Central memory CD8-positive, alpha-beta T cell (primary cell): ENCODE results near the gene GALNT9.
"Not testable (repeated sequence)": the region's sequence is repeated elsewhere in the genome, so short reads cannot be mapped to it uniquely, and the experiment has no call there.

ENCODE experiments used
- ATAC-seq: fragments of 150-1000 bp; cut with Tn5 transposase; replicated peaks from 2 replicates; pipeline ENCODE4 v1.10.0; 2022; ENCODE audit warnings: mild to moderate bottlenecking, moderate FRiP score, moderate number of reproducible peaks; ENCODE audit not compliant: poor library complexity, severe bottlenecking; ENCODE audit errors: extremely low read depth
- DNase-seq, 2 donors: peaks; one replicate each; pipeline ENCODE4 v3.0.0; 2021; ENCODE audit warnings: low spot score in 2 of 2
- H3K27ac Mint-ChIP-seq: one replicate; pipeline ENCODE4 v1.8.0; 2022; ENCODE audit warnings: low read depth, mild to moderate bottlenecking, moderate library complexity, mixed read lengths
- H3K27me3 Mint-ChIP-seq: one replicate; pipeline ENCODE4 v1.8.0; 2022; ENCODE audit warnings: mixed read lengths
- H3K36me3 Mint-ChIP-seq: one replicate; pipeline ENCODE4 v1.8.0; 2022; ENCODE audit warnings: mild to moderate bottlenecking, moderate library complexity, mixed read lengths; ENCODE audit not compliant: insufficient read depth
- H3K4me1 Mint-ChIP-seq: one replicate; pipeline ENCODE4 v1.8.0; 2022; ENCODE audit warnings: mixed read lengths
- H3K4me3 Mint-ChIP-seq: one replicate; pipeline ENCODE4 v1.8.0; 2022; ENCODE audit warnings: mild to moderate bottlenecking, moderate library complexity, mixed read lengths
- H3K9me3 Mint-ChIP-seq: one replicate; pipeline ENCODE4 v1.8.0; 2022; ENCODE audit warnings: mixed read lengths

GALNT9 gene

GRCh38 chr12:132151766-132152410, 177.5 kb downstream of the GALNT9 start:
- Mint-ChIP-seq H3K27ac (no peak overlapping the region), H3K9me3 (no peaks in the 10 kb centered on the region)

GRCh38 chr12:132151145-132151765, 178.1 kb downstream of the GALNT9 start:
- no peak for ATAC-seq
- Mint-ChIP-seq H3K36me3 (peaks cover 9% of the 10 kb centered on the region), H3K4me1 (peaks cover 2% of the 10 kb centered on the region), H3K27ac (no peak overlapping the region), H3K4me3 (no peak overlapping the region), H3K9me3 (no peaks in the 10 kb centered on the region), H3K27me3 (no peaks in the 10 kb centered on the region)
- DNase-seq = no peak

More at GRCh38 chr12:132151766-132152410, 177.5 kb downstream of the GALNT9 start:
- Mint-ChIP-seq H3K4me3 (no peak overlapping the region), H3K4me1 (no peaks in the 10 kb centered on the region), H3K27me3 (no peaks in the 10 kb centered on the region), H3K36me3 (peaks cover 9% of the 10 kb centered on the region)
- ATAC-seq (no peak), DNase-seq (no peak)

GRCh38 chr12:132150780-132151144, 178.6 kb downstream of the GALNT9 start:
- DNase-seq (no peak), ATAC-seq (no peak)
- Mint-ChIP-seq H3K4me3 (no peak overlapping the region), H3K27ac (no peak overlapping the region), H3K9me3 (no peaks in the 10 kb centered on the region), H3K27me3 (no peaks in the 10 kb centered on the region), H3K36me3 (peaks cover 12% of the 10 kb centered on the region), H3K4me1 (peaks cover 7% of the 10 kb centered on the region)

- not testable (repeated sequence) for ATAC-seq, DNase-seq
- H3K4me1 Mint-ChIP-seq = peaks cover 18% of the 10 kb centered on the region
These were observed 179.9 kb downstream of the GALNT9 start for GRCh38 chr12:132149526-132149925.

GRCh38 chr12:132148368-132149045, 180.9 kb downstream of the GALNT9 start:
- no peak for DNase-seq
- H3K27ac Mint-ChIP-seq = no peak overlapping the region

More at GRCh38 chr12:132149526-132149925, 179.9 kb downstream of the GALNT9 start:
- H3K9me3 Mint-ChIP-seq, H3K27ac Mint-ChIP-seq, H3K4me3 Mint-ChIP-seq, H3K27me3 Mint-ChIP-seq: not testable (repeated sequence)
- H3K36me3 Mint-ChIP-seq = peaks cover 20% of the 10 kb centered on the region

GRCh38 chr12:132147423-132148367, 181.7 kb downstream of the GALNT9 start:
- no peak for ATAC-seq
- H3K9me3 Mint-ChIP-seq = no peaks in the 10 kb centered on the region
- peaks cover 29% of the 10 kb centered on the region for H3K4me1 Mint-ChIP-seq
- no peaks in the 10 kb centered on the region for H3K27me3 Mint-ChIP-seq
- no peak overlapping the region for H3K27ac Mint-ChIP-seq
- peaks cover 27% of the 10 kb centered on the region for H3K36me3 Mint-ChIP-seq
- no peak for DNase-seq
- H3K4me3 Mint-ChIP-seq = no peak overlapping the region

More at GRCh38 chr12:132148368-132149045, 180.9 kb downstream of the GALNT9 start:
- H3K4me3 Mint-ChIP-seq = no peak overlapping the region
- no peak for ATAC-seq
- peaks cover 24% of the 10 kb centered on the region for H3K4me1 Mint-ChIP-seq
- H3K9me3 Mint-ChIP-seq = no peaks in the 10 kb centered on the region
- no peaks in the 10 kb centered on the region for H3K27me3 Mint-ChIP-seq
- H3K36me3 Mint-ChIP-seq = peaks cover 25% of the 10 kb centered on the region

- no peak overlapping the region for H3K27ac Mint-ChIP-seq
These were observed 182.5 kb downstream of the GALNT9 start for GRCh38 chr12:132146772-132147422.

More at GRCh38 chr12:132146772-132147422, 182.5 kb downstream of the GALNT9 start:
- no peaks in the 10 kb centered on the region for H3K27me3 Mint-ChIP-seq
- ATAC-seq = no peak
- peaks cover 29% of the 10 kb centered on the region for H3K4me1 Mint-ChIP-seq
- no peak for DNase-seq
- no peaks in the 10 kb centered on the region for H3K9me3 Mint-ChIP-seq
- H3K36me3 Mint-ChIP-seq = peaks cover 27% of the 10 kb centered on the region
- peak overlapping the region; percentile 89 for H3K4me3 Mint-ChIP-seq
